Right cardiac atrium (tissue), 5 donors: ENCODE results near the gene SMIM21. TPM values are rescaled to one million over a fixed set of nuclear protein-coding genes. Genes with fewer than 3 reads are reported as not detected.

Experiments used
- polyA plus RNA-seq: library from polyadenylated mRNA; stranded (reverse); fragments of 200-250 nt; gene quantifications from one replicate; pipeline ENCODE4 v1.2.3, GENCODE V29; 2013
- total RNA-seq, 4 donors: library from RNA; stranded (reverse); fragmentation: NEBNext Ultra II Directional; extraction: Animal tissue kit (Norgen Biotek cat#: 25700); gene quantifications; one replicate each; pipeline ENCODE4 v1.2.1, GENCODE V29; 2021
- donor health status: healthy with polysubstance abuse.
- donor health status: DM: no; HTN: yes; CAD: no.
- donor health status: DM: no; HTN: no; CAD: no.
- donor health status: DM: no; HTN: yes; CAD: no; lungs with severe emphysema.
- donor health status: DM: yes; HTN: yes; CAD: no.

Gene SMIM21
- total and polyA plus RNA-seq, 5 donors = not detected

Other genes with a start within 250 kb of the SMIM21 start
- 10 to 100 TPM; 27.1 to 42.9 (median 33.8) TPM for gene PTGR3, start 218.6 kb downstream of the SMIM21 start, total RNA-seq
- gene PTGR3, start 218.6 kb downstream of the SMIM21 start, polyA plus RNA-seq = 23.4 TPM
- gene TSHZ1, start 216.9 kb downstream of the SMIM21 start, total RNA-seq = 10 to 100 TPM; 13.3 to 24.7 (median 20.4) TPM
- gene TSHZ1, start 216.9 kb downstream of the SMIM21 start, polyA plus RNA-seq = 12.7 TPM